IPS-NIHi11 (cell line): Measurements from ENCODE around the gene PTP4A1.

Experiments used
- DNase-seq: peaks from one replicate; pipeline ENCODE4 v3.0.0; 2012; ENCODE audit warnings: mixed read lengths, low spot score

PTP4A1 gene

GRCh38 chr6:63556369-63556768, 15.9 kb upstream of the PTP4A1 start:
- no peak for DNase-seq

GRCh38 chr6:63558278-63558677, 14.0 kb upstream of the PTP4A1 start:
- no peak for DNase-seq

- DNase-seq, result no peak
These were observed 11.4 kb upstream of the PTP4A1 start for GRCh38 chr6:63560801-63561287.

- no peak for DNase-seq
These were observed 11.0 kb upstream of the PTP4A1 start for GRCh38 chr6:63561288-63561687.

GRCh38 chr6:63563235-63563634, 9.0 kb upstream of the PTP4A1 start:
- DNase-seq, result no peak

GRCh38 chr6:63565058-63565726, 7.1 kb upstream of the PTP4A1 start:
- no peak for DNase-seq

GRCh38 chr6:63565727-63566596, 6.3 kb upstream of the PTP4A1 start:
- DNase-seq, result no peak

- DNase-seq, result no peak
These were observed 4.3 kb upstream of the PTP4A1 start for GRCh38 chr6:63567966-63568365.

- no peak for DNase-seq
These were observed 778 bp upstream of the PTP4A1 start for GRCh38 chr6:63571361-63572043.

GRCh38 chr6:63572747-63573075, 431 bp downstream of the PTP4A1 start:
- DNase-seq, result peak; percentile 11

GRCh38 chr6:63573076-63573898, 1.0 kb downstream of the PTP4A1 start:
- peak; percentile 77 for DNase-seq

- peak; percentile 47 for DNase-seq
These were observed 1.7 kb downstream of the PTP4A1 start for GRCh38 chr6:63573899-63574553.

- no peak for DNase-seq
These were observed 2.2 kb downstream of the PTP4A1 start for GRCh38 chr6:63574554-63574900.

- no peak for DNase-seq
These were observed 4.0 kb downstream of the PTP4A1 start for GRCh38 chr6:63576147-63576772.

GRCh38 chr6:63576985-63577712, 4.9 kb downstream of the PTP4A1 start:
- DNase-seq, result no peak

- no peak for DNase-seq
These were observed 6.5 kb downstream of the PTP4A1 start for GRCh38 chr6:63578757-63579156.

GRCh38 chr6:63579937-63580703, 7.8 kb downstream of the PTP4A1 start:
- DNase-seq, result no peak

- DNase-seq, result no peak
These were observed 8.4 kb downstream of the PTP4A1 start for GRCh38 chr6:63580704-63580961.

GRCh38 chr6:63581355-63582013, 9.2 kb downstream of the PTP4A1 start:
- no peak for DNase-seq
